K562 (cell line): ENCODE measurements around the gene CRHR2. TPM values are rescaled to one million over a fixed set of nuclear protein-coding genes. Genes with fewer than 3 reads are reported as not detected.

Experiments
- ATAC-seq: fragments of 200-7000 bp; cut with Tn5 transposase; 3 replicates; pipeline ENCODE4 v1.9.1; 2020; ENCODE audit warnings: moderate library complexity
- BruUV-seq: library from RNA; stranded (reverse); fragments of 400-500 nt; replicated peaks from 2 replicates; lab custom pipeline; 2021; lab: Mats Ljungman, UMichigan
- CTCF ChIA-PET: fragments of 300-600 bp; formaldehyde crosslinking; extraction: SDS; loops from one replicate; lab custom pipeline; 2021; ENCODE audit warnings: low intra/inter-chr PET ratio; lab: Yijun Ruan, JAX
- POLR2A ChIA-PET: fragments of 300-600, 350-650 bp; sonication (Branson Sonifier 250); formaldehyde crosslinking; extraction: SDS; loops from one replicate; lab custom pipeline; 2021; ENCODE audit warnings: antibody characterized with exemption, inconsistent platforms; lab: Yijun Ruan, JAX
- DNase-seq, 4 experiments: peaks; one replicate each; pipeline versions ENCODE4 v3.0.0 to v3.0.0-alpha.2; 2011 to 2018; ENCODE audit warnings: low spot score in 3 of 4, mixed read lengths in 3 of 4; ENCODE audit errors: extremely low read depth in 1 of 4
- FAIRE-seq: peaks from 2 replicates; lab custom pipeline; 2011; peaks lifted over from hg19 to GRCh38; lab: Jason Lieb, UNC
- H2AFZ ChIP-seq: 2 replicates; pipeline ENCODE4 v1.6.0; 2011; ENCODE audit warnings: low read depth, low read length, control low read depth, inconsistent platforms
- H3K27ac ChIP-seq: fragments of 200-600 bp; 3 replicates; pipeline ENCODE4 v1.8.0; 2011; ENCODE audit warnings: low read depth, mild to moderate bottlenecking, control low read depth, inconsistent platforms, low read length, moderate library complexity, mixed read lengths; ENCODE audit errors: extremely low read depth
- H3K27me3 ChIP-seq, 2 experiments: fragments of 300-600 bp in 1 of 2; 2 replicates in 1 of 2; 3 replicates in 1 of 2; pipeline versions ENCODE4 v1.6.0 to v1.8.0; 2011; ENCODE audit warnings: inconsistent platforms in 2 of 2, low read length in 2 of 2, mild to moderate bottlenecking in 1 of 2, mixed read lengths in 1 of 2, moderate library complexity in 1 of 2; ENCODE audit not compliant: control insufficient read depth in 2 of 2, insufficient read depth in 2 of 2
- H3K36me3 ChIP-seq: fragments of 300-600 bp; 3 replicates; pipeline ENCODE4 v1.8.0; 2011; ENCODE audit warnings: mild to moderate bottlenecking, low read length, inconsistent platforms; ENCODE audit not compliant: control insufficient read depth, insufficient read depth
- H3K4me1 ChIP-seq, 2 experiments: fragments of 200-600 bp in 1 of 2; replicated peaks in 1 of 2; 2 replicates in 1 of 2; 3 replicates in 1 of 2; pipeline versions ENCODE4 v1.5.1 to v1.8.0; 2011; ENCODE audit warnings: inconsistent platforms in 2 of 2, low read length in 2 of 2, mild to moderate bottlenecking in 1 of 2, mixed read lengths in 1 of 2, moderate library complexity in 1 of 2; ENCODE audit not compliant: control insufficient read depth in 2 of 2, insufficient read depth in 2 of 2
- H3K4me2 ChIP-seq: 2 replicates; pipeline ENCODE4 v1.6.1; 2011; ENCODE audit warnings: low read length, control low read depth, inconsistent platforms, mixed read lengths; ENCODE audit not compliant: insufficient read depth
- H3K4me3 ChIP-seq: fragments of 200-600 bp; sonication (generic), shearing (Covaris generic); 2 replicates; pipeline ENCODE4 v1.5.1; 2016; ENCODE audit warnings: control low read depth, inconsistent platforms
- H3K79me2 ChIP-seq: fragments of 200-600 bp; 3 replicates; pipeline ENCODE4 v1.8.0; 2011; ENCODE audit warnings: low read length, inconsistent platforms; ENCODE audit not compliant: control insufficient read depth, insufficient read depth
- H3K9ac ChIP-seq, 2 experiments: 2 replicates each; pipeline versions ENCODE4 v1.6.0 to v1.6.1; 2011; ENCODE audit warnings: low read depth in 2 of 2, low read length in 2 of 2, control low read depth in 1 of 2, inconsistent platforms in 1 of 2, mild to moderate bottlenecking in 1 of 2, mixed read lengths in 1 of 2; ENCODE audit not compliant: insufficient read depth in 1 of 2
- H3K9me1 ChIP-seq: one replicate; pipeline ENCODE4 v1.6.0; 2011; ENCODE audit warnings: inconsistent platforms, mild to moderate bottlenecking, low read length, moderate library complexity; ENCODE audit not compliant: control insufficient read depth, insufficient read depth
- H3K9me3 ChIP-seq: replicated peaks from 2 replicates; pipeline ENCODE4 v1.5.1; 2011; ENCODE audit warnings: low read depth, low read length, inconsistent platforms; ENCODE audit not compliant: control insufficient read depth, insufficient read depth
- H4K20me1 ChIP-seq: replicated peaks from 2 replicates; pipeline ENCODE4 v1.6.1; 2011; ENCODE audit warnings: low read length, inconsistent platforms, mixed read lengths; ENCODE audit not compliant: control insufficient read depth, insufficient read depth
- CBX3 ChIP-seq, 2 experiments: IDR thresholded peaks; 1 replicate in 1 of 2; 2 replicates in 1 of 2; pipeline ENCODE4 v1.6.1; 2012; ENCODE audit warnings: inconsistent platforms in 2 of 2, low read length in 2 of 2, borderline replicate concordance in 1 of 2, control low read depth in 1 of 2
- JUN ChIP-seq, 2 experiments: sonication (generic) in 1 of 2; formaldehyde crosslinking in 1 of 2; IDR thresholded peaks; 2 replicates each; pipeline versions ENCODE4 v1.6.1 to v1.8.0; 2012 to 2022; ENCODE audit warnings: borderline replicate concordance in 2 of 2, mild to moderate bottlenecking in 2 of 2, improper control_type of control experiment in 1 of 2, low read depth in 1 of 2, low read length in 1 of 2, missing genetic modification reagents in 1 of 2
- TAF7 ChIP-seq: fragments of 450-650 bp; IDR thresholded peaks from 2 replicates; pipeline ENCODE4 v1.6.1; 2016; ENCODE audit warnings: missing genetic modification characterization, missing compliant biosample characterization
- TEAD1 ChIP-seq, 2 experiments: fragments of 450-650 bp in 1 of 2; sonication (generic) in 1 of 2; formaldehyde crosslinking; IDR thresholded peaks; 2 replicates each; pipeline versions ENCODE4 v1.4.0 to v1.8.0; 2020 to 2022; ENCODE audit warnings: mild to moderate bottlenecking in 2 of 2, missing genetic modification reagents in 1 of 2
- XRCC5 ChIP-seq: fragments of 200-400 bp; formaldehyde crosslinking; IDR thresholded peaks from 2 replicates; pipeline ENCODE4 v1.6.1; 2017; ENCODE audit warnings: low read depth, mild to moderate bottlenecking, low read length
- WGBS: fragments of 100-300 bp; shearing (Covaris generic); methylation state at CpG from one replicate; pipeline ENCODE4 v1.1.6; 2016; ENCODE audit warnings: low coverage, mixed read lengths; ENCODE audit not compliant: insufficient coverage; ENCODE audit errors: missing lambda C conversion rate; 5-methylcytosine and 5-hydroxymethylcytosine counted together
- in situ Hi-C: fragments of 300-500 bp; cut with MboI; formaldehyde crosslinking; loops from 4 replicates; pipeline ENCODE4 v1.15.0; 2018; ENCODE audit warnings: inconsistent platforms, mixed read lengths
- intact Hi-C: fragments of 100-400 bp; cut with micrococcal nuclease; formaldehyde crosslinking; loops from 2 replicates; pipeline ENCODE4 v1.14.2; 2022
- polyA plus RNA-seq, 8 experiments: library from polyadenylated mRNA; depleted of rRNA in 4 of 8; stranded (reverse) in 5 of 8; unstranded in 3 of 8; fragments of >200 nt; fragmentation: Nextera tagmentation in 2 of 8; fragmentation: Illumina TruSeq in 1 of 8; extraction: Ambion mirVana in 2 of 8; extraction: Trizol in 1 of 8; gene quantifications; 2 replicates each; pipeline versions ENCODE4 v1.2.1 to v1.2.3, GENCODE V29; 2011 to 2014; ENCODE audit warnings: inconsistent platforms in 1 of 8, missing spikeins in 1 of 8
- total RNA-seq, 7 experiments: library from RNA; depleted of rRNA in 6 of 7; stranded (reverse); fragments of >200 nt in 6 of 7; fragmentation: Illumina TruSeq in 2 of 7; extraction: Trizol in 2 of 7; gene quantifications; 2 replicates each; pipeline versions ENCODE4 v1.2.1 to v1.2.3, GENCODE V29; 2011 to 2021; ENCODE audit warnings: low replicate concordance in 1 of 7
- TF ChIP-seq, protein P1 (sequence below): sonication (generic); formaldehyde crosslinking; IDR thresholded peaks from 2 replicates; pipeline ENCODE4 v1.8.1; 2022; ENCODE audit warnings: missing genetic modification reagents
- TF ChIP-seq, protein P2 (sequence below): fragments of 200-800 bp; sonication (Bioruptor generic); IDR thresholded peaks from 2 replicates; pipeline ENCODE4 v1.6.1; 2017; ENCODE audit warnings: missing genetic modification characterization, missing compliant biosample characterization
- TF ChIP-seq, protein P3 (sequence below): fragments of 450-650 bp; conservative IDR thresholded peaks from 2 replicates; pipeline ENCODE4 v1.6.1; 2016; ENCODE audit warnings: missing genetic modification characterization, low read depth, mild to moderate bottlenecking, control low read depth, missing compliant biosample characterization

The CRHR2 gene
- total and polyA plus RNA-seq, 9 of the 15 experiments (the other 6 are each of a cell fraction or from before 2014, with no cell fraction given), result not detected

DNA sequence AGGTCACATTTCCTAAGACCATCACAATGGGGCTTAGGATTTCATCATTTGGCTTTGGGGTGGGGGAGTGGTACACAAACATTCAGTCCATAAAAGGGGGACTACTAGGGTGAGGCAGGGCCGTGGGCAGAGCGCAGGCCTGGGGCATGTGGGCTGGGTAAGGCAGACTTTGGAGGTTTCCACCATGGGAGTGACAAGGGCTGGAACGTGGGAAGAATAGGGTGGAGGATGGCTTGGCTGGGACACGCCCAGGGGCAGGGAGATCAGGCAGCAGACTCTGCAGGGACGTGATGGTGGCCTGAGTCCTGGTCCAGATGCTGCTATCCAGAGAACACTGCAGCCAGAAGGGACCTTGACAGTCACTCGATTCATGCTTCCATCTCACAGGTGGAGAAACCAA lies 24.7 kb upstream of the CRHR2 start:
- in situ Hi-C loops, result no loop called here

More for the DNA sequence above, 24.7 kb upstream of the CRHR2 start:
- Histone ChIP-seq H2AFZ (no peak overlapping the region), H3K27me3 (peaks cover 15 to 57% of the 10 kb centered on the region in 2 experiments; a peak in 4 of 5 replicates), H3K4me1 (peaks cover 2 to 4% of the 10 kb centered on the region in 2 experiments; a peak in 3 of 5 replicates), H3K9me1 (no peaks in the 10 kb centered on the region), H4K20me1 (0 out of 2 replicates have a peak, but pooled peaks cover 3% of the 10 kb centered on the region), H3K9ac (no peak overlapping the region), H3K79me2 (no peaks in the 10 kb centered on the region), H3K9me3 (no peaks in the 10 kb centered on the region), H3K36me3 (no peaks in the 10 kb centered on the region), H3K4me3 (no peak overlapping the region), H3K4me2 (no peak overlapping the region), H3K27ac (no peak overlapping the region)
- intact Hi-C loops, result no loop called here
- DNase-seq, result no peak
- ChIA-PET CTCF (no interaction called here), POLR2A (interaction anchor here (0.6 to 1.3 kb wide), 2 partner anchors 13 to 21 kb away, joined by 3 read pairs; no protein-coding TSS in a partner anchor)
- no peak for FAIRE-seq
- TF ChIP-seq, protein P1, sequence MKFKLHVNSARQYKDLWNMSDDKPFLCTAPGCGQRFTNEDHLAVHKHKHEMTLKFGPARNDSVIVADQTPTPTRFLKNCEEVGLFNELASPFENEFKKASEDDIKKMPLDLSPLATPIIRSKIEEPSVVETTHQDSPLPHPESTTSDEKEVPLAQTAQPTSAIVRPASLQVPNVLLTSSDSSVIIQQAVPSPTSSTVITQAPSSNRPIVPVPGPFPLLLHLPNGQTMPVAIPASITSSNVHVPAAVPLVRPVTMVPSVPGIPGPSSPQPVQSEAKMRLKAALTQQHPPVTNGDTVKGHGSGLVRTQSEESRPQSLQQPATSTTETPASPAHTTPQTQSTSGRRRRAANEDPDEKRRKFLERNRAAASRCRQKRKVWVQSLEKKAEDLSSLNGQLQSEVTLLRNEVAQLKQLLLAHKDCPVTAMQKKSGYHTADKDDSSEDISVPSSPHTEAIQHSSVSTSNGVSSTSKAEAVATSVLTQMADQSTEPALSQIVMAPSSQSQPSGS, result no peak
- TF ChIP-seq JUN (IDR thresholded peaks at IDR 0.05; ENCODE audit: borderline replicate concordance, low read depth, low read length) (no peak), JUN (CRISPR knock-in tag; IDR thresholded peaks at IDR 0.05; ENCODE audit: borderline replicate concordance) (no peak), XRCC5 (no peak), TAF7 (tag) (no peak), TEAD1 (CRISPR knock-in tag; IDR thresholded peaks at IDR 0.05) (no peak), CBX3 (IDR thresholded peaks at IDR 0.05; ENCODE audit: borderline replicate concordance in 1 of 2, low read length in 2 of 2) (no peak)
- TF ChIP-seq, protein P2, sequence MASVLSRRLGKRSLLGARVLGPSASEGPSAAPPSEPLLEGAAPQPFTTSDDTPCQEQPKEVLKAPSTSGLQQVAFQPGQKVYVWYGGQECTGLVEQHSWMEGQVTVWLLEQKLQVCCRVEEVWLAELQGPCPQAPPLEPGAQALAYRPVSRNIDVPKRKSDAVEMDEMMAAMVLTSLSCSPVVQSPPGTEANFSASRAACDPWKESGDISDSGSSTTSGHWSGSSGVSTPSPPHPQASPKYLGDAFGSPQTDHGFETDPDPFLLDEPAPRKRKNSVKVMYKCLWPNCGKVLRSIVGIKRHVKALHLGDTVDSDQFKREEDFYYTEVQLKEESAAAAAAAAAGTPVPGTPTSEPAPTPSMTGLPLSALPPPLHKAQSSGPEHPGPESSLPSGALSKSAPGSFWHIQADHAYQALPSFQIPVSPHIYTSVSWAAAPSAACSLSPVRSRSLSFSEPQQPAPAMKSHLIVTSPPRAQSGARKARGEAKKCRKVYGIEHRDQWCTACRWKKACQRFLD, result no peak
- TF ChIP-seq, protein P3, sequence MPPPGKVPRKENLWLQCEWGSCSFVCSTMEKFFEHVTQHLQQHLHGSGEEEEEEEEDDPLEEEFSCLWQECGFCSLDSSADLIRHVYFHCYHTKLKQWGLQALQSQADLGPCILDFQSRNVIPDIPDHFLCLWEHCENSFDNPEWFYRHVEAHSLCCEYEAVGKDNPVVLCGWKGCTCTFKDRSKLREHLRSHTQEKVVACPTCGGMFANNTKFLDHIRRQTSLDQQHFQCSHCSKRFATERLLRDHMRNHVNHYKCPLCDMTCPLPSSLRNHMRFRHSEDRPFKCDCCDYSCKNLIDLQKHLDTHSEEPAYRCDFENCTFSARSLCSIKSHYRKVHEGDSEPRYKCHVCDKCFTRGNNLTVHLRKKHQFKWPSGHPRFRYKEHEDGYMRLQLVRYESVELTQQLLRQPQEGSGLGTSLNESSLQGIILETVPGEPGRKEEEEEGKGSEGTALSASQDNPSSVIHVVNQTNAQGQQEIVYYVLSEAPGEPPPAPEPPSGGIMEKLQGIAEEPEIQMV (tag), result no peak
- WGBS, result 0% methylated on average over 4 of the region's 6 CpGs
- BruUV-seq, result no TSS peak
- ATAC-seq, result no peak
